Measurements from ENCODE around the gene RHOU. TPM values are rescaled to one million over a fixed set of nuclear protein-coding genes. Genes with fewer than 3 reads are reported as not detected.

Gene RHOU
- total RNA-seq, 4 donors from 2014 or later, result 16.5 to 24.5 (median 17.8) TPM

DNA sequence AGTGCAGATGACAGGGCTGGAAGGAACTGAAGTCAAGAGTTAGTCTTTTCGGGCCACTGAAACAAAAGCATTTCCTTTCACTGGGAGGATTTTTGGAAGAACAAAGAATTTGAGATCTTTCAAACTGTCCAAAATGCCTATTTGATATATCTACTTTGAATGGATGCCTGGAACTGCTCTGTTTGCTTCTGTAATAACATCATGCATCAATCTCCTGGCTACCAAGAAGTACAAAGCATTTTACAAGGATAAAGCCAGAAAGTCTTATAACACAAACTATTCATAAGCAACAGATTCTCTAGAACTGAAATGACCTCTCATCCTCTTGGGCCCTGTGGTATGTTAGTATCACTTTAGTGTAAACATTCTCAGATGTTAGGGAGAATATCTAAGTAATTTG lies 18.2 kb upstream of the RHOU start:
- TF ChIP-seq, protein P1, sequence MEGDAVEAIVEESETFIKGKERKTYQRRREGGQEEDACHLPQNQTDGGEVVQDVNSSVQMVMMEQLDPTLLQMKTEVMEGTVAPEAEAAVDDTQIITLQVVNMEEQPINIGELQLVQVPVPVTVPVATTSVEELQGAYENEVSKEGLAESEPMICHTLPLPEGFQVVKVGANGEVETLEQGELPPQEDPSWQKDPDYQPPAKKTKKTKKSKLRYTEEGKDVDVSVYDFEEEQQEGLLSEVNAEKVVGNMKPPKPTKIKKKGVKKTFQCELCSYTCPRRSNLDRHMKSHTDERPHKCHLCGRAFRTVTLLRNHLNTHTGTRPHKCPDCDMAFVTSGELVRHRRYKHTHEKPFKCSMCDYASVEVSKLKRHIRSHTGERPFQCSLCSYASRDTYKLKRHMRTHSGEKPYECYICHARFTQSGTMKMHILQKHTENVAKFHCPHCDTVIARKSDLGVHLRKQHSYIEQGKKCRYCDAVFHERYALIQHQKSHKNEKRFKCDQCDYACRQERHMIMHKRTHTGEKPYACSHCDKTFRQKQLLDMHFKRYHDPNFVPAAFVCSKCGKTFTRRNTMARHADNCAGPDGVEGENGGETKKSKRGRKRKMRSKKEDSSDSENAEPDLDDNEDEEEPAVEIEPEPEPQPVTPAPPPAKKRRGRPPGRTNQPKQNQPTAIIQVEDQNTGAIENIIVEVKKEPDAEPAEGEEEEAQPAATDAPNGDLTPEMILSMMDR (IDR thresholded peaks at IDR 0.05), result no peak
- no peak for TF ChIP-seq EP300 (IDR thresholded peaks at IDR 0.05)
- no peak for TF ChIP-seq POLR2A (IDR thresholded peaks at IDR 0.05)
- H3K4me3 ChIP-seq, result no peak overlapping the region
- H3K36me3 ChIP-seq, result no peaks in the 10 kb centered on the region
- H3K27ac ChIP-seq, result no peak overlapping the region
- H3K4me1 ChIP-seq, result no peaks in the 10 kb centered on the region
- DNase-seq (ENCODE audit: low spot score in 2 of 2), result no peak
- no peaks in the 10 kb centered on the region for H3K27me3 ChIP-seq
- no peaks in the 10 kb centered on the region for H3K9me3 ChIP-seq
- 45 to 63% methylated on average over 1 of the region's 1 CpG for WGBS, 2 donors

DNA sequence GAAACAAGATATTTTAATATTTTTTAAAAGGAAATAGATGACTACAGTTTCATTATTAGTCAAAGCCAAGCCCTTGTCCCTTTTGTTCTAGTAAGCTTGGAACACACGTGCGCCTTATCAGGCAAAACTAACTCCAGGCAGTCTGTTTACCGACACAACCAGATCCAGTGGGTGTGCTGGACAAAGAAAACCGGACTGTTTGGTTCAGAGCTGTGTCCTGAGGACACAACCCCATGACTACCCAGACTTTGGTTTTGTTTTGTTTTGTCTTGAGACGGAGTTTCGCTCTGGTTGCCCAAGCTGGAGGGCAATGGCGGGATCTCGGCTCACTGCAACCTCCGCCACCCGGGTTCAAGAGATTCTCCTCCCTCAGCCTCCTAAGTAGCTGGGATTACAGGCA lies 13.9 kb upstream of the RHOU start:
- Histone ChIP-seq H3K9me3 (no peaks in the 10 kb centered on the region), H3K36me3 (no peaks in the 10 kb centered on the region), H3K4me1 (no peaks in the 10 kb centered on the region), H3K27me3 (no peaks in the 10 kb centered on the region), H3K27ac (no peak overlapping the region), H3K4me3 (no peak overlapping the region)
- TF ChIP-seq POLR2A (IDR thresholded peaks at IDR 0.05) (no peak), EP300 (IDR thresholded peaks at IDR 0.05) (no peak)
- TF ChIP-seq, protein P1 (IDR thresholded peaks at IDR 0.05), result no peak
- DNase-seq (ENCODE audit: low spot score in 2 of 2), result no peak
- WGBS, 2 donors, result 85 to 89% methylated on average over 10 of the region's 10 CpGs

DNA sequence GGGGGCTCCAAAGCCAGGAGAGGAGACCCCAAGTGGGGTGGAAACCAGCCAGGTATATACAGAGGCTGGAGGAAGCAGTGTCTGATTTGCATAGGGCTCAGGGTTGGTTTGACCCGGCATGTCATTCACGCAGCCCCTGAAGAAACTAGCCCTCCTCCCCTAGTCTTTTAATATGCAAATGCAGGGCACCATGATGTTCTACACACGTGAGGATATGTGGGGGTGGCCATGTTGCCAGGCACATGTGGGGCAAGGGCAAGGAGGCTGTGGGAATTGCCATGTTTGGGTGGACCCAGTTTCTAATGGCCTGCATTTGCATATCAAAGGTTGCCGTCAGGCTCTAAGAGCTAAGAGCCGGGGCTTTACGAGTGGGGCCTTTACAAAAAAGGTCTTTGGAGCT lies 12.0 kb upstream of the RHOU start:
- no peak overlapping the region for H3K27ac ChIP-seq
- H3K9me3 ChIP-seq, result no peaks in the 10 kb centered on the region
- H3K4me1 ChIP-seq, result no peaks in the 10 kb centered on the region
- no peaks in the 10 kb centered on the region for H3K27me3 ChIP-seq
- no peak overlapping the region for H3K4me3 ChIP-seq
- DNase-seq (ENCODE audit: low spot score in 2 of 2), result no peak
- WGBS, 2 donors, result 68 to 88% methylated on average over 6 of the region's 6 CpGs
- H3K36me3 ChIP-seq, result no peaks in the 10 kb centered on the region
- no peak for TF ChIP-seq POLR2A (IDR thresholded peaks at IDR 0.05)
- no peak for TF ChIP-seq EP300 (IDR thresholded peaks at IDR 0.05)
- TF ChIP-seq, protein P1 (IDR thresholded peaks at IDR 0.05), result no peak

DNA sequence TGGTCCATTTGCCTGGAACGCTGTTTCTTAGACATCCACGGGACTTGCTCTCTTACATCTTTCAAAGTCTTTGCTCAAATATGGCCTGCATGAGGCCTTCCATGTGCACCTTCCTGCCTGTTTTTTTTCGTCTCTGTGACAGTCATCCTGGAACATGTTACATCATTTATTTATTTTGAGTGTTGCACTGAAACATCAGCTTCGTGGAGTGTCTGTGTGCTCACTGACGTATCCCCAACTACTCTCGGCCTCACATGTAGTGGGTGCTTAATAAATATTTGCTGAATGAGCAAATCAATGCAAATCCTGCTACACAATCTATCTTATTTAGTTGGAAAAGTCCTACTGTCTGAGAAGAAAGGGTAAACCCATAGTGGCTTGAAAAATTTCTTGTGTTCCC lies 11.4 kb upstream of the RHOU start:
- Histone ChIP-seq H3K9me3 (no peaks in the 10 kb centered on the region), H3K27me3 (no peaks in the 10 kb centered on the region), H3K4me3 (no peak overlapping the region), H3K36me3 (no peaks in the 10 kb centered on the region), H3K4me1 (no peaks in the 10 kb centered on the region), H3K27ac (no peak overlapping the region)
- no peak for DNase-seq (ENCODE audit: low spot score in 2 of 2)
- WGBS, 2 donors, result 89 to 91% methylated on average over 6 of the region's 6 CpGs
- TF ChIP-seq, protein P1 (IDR thresholded peaks at IDR 0.05), result no peak
- no peak for TF ChIP-seq EP300 (IDR thresholded peaks at IDR 0.05)
- TF ChIP-seq POLR2A (IDR thresholded peaks at IDR 0.05), result no peak

DNA sequence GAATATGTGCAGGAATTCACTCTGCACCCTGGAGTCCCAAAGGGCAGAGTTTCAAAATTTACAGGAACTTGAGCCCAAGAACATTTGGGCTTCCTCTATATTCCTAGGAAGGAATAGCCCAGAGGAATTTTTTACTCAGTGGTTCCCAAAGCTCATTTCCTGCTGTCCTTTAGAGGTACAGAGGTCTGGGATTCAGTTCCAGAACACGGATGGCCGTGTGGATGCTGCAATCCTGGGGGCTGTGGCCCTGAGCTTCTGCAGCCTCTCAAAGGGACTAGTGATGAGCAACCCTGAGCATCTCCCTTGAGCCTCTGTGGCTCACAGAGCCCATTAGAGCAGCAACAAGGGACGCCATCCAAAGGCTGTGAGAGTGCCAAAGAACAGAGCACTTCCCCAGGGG lies 10.1 kb upstream of the RHOU start:
- Histone ChIP-seq H3K9me3 (no peaks in the 10 kb centered on the region), H3K4me3 (no peak overlapping the region), H3K27ac (no peak overlapping the region), H3K27me3 (no peaks in the 10 kb centered on the region), H3K4me1 (no peaks in the 10 kb centered on the region), H3K36me3 (no peaks in the 10 kb centered on the region)
- no peak for DNase-seq (ENCODE audit: low spot score in 2 of 2)
- 64 to 83% methylated on average over 2 to 3 of the region's 3 CpGs for WGBS, 2 donors
- TF ChIP-seq EP300 (IDR thresholded peaks at IDR 0.05), result no peak
- TF ChIP-seq, protein P1 (IDR thresholded peaks at IDR 0.05), result no peak
